H1 (cell line): ENCODE data around the gene NDRG4.

ENCODE experiments used
- ATF3 ChIP-seq: IDR thresholded peaks from 2 replicates; pipeline ENCODE4 v1.6.1; 2011; ENCODE audit warnings: low read depth, mild to moderate bottlenecking, low read length; ENCODE audit not compliant: insufficient read depth
- BACH1 ChIP-seq: IDR thresholded peaks from 2 replicates; pipeline ENCODE4 v1.6.1; 2012; ENCODE audit warnings: low read length, improper control_type of control experiment
- CREB1 ChIP-seq: IDR thresholded peaks from 2 replicates; pipeline ENCODE4 v1.6.1; 2012; ENCODE audit warnings: inconsistent platforms
- CTCF ChIP-seq, 3 experiments: IDR thresholded peaks; 1 replicate in 2 of 3; 2 replicates in 1 of 3; pipeline versions ENCODE4 v1.5.1 to v1.6.1; 2011; ENCODE audit warnings: low read length in 3 of 3, mild to moderate bottlenecking in 3 of 3, inconsistent platforms in 2 of 3, low read depth in 1 of 3, moderate library complexity in 1 of 3; ENCODE audit not compliant: insufficient read depth in 1 of 3; ENCODE audit errors: control extremely low read depth in 1 of 3
- E2F6 ChIP-seq: IDR thresholded peaks from 2 replicates; pipeline ENCODE4 v1.6.1; 2012; ENCODE audit warnings: inconsistent platforms
- JUND ChIP-seq: IDR thresholded peaks from 2 replicates; pipeline ENCODE4 v1.6.1; 2011; ENCODE audit warnings: mild to moderate bottlenecking, improper control_type of control experiment, low read length
- POLR2A ChIP-seq, 2 experiments: IDR thresholded peaks; 1 replicate in 1 of 2; 2 replicates in 1 of 2; pipeline ENCODE4 v1.6.1; 2011; ENCODE audit warnings: low read depth in 2 of 2, low read length in 2 of 2, mild to moderate bottlenecking in 2 of 2; ENCODE audit errors: control extremely low read depth in 1 of 2
- POLR2AphosphoS5 ChIP-seq: IDR thresholded peaks from 2 replicates; pipeline ENCODE4 v1.6.1; 2011; ENCODE audit warnings: low read depth, low read length
- RAD21 ChIP-seq, 2 experiments: IDR thresholded peaks in 1 of 2; conservative IDR thresholded peaks in 1 of 2; 2 replicates each; pipeline ENCODE4 v1.6.1; 2011; ENCODE audit warnings: low read depth in 2 of 2, low read length in 2 of 2, improper control_type of control experiment in 1 of 2, inconsistent platforms in 1 of 2, mild to moderate bottlenecking in 1 of 2, moderate library complexity in 1 of 2
- YY1 ChIP-seq: IDR thresholded peaks from 2 replicates; pipeline ENCODE4 v1.6.1; 2011; ENCODE audit warnings: low read depth, mild to moderate bottlenecking, low read length

DNA sequence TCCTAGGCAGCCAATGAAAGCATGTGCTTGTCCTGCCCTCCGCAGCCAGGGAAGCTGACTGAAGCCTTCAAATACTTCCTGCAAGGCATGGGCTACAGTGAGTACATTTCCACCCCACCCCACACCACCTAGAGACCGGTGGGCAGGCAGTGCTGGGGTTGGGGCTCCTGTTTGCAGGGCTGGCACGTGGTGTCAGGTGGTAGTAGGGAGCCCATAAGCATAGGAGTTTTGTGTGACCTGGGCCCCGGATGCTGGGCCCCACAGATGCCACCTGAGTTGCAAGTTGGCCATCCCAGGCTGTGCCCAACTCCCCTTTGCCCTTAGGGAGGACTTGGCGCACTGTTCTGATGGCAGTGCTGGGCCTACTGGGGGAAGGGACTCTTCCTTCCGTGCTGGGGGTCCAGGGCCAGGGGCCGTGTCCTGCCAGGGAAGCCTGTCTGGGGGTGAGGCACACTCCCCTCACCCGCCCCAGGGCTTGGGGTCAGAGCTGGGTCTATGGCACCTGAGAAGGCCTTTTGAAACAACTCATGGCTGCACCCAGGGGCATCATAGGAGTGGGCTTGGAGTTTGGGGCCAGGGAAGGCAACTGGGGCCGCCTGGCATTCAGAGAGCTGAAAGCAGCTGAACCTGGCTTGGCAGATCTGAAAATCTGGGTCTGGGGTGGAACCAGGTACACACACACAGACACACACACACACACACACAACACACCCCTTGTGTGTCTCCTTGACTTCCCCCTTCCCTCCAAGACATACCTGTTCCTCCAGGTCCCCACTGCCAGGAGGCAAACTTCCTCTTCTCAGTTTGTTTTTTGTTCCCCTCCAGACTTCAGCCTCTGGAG lies 9.5 kb downstream of the NDRG4 start:
- TF ChIP-seq ATF3 (no peak), CTCF (IDR thresholded peaks at IDR 0.05; ENCODE audit: control extremely low read depth in 1 of 3, insufficient read depth in 1 of 3, low read depth in 1 of 3, low read length in 3 of 3) (no peak), CREB1 (no peak), POLR2A (IDR thresholded peaks at IDR 0.05; ENCODE audit: control extremely low read depth in 1 of 2, low read depth in 2 of 2, low read length in 2 of 2) (no peak), RAD21 (IDR thresholded peaks at IDR 0.05 in 1 of 2, conservative IDR thresholded peaks at IDR 0.05 in 1 of 2; ENCODE audit: low read depth in 2 of 2, low read length in 2 of 2) (no peak), POLR2AphosphoS5 (no peak), JUND (no peak), YY1 (no peak), BACH1 (no peak), E2F6 (no peak)
